Liver (tissue), 3 donors: ENCODE measurements around the gene SPAG9.

Experiments used
- CTCF ChIP-seq: fragments of 150-350 bp; IDR thresholded peaks from 2 replicates; pipeline ENCODE4 v1.5.1; 2017; ENCODE audit warnings: improper control_type of control experiment, low read depth, low read length; ENCODE audit not compliant: missing input control
- TAF1 ChIP-seq: conservative IDR thresholded peaks from 2 replicates; pipeline ENCODE4 v1.6.1; 2016; ENCODE audit warnings: antibody characterized with exemption, mild to moderate bottlenecking
- YY1 ChIP-seq: IDR thresholded peaks from 2 replicates; pipeline ENCODE4 v1.6.1; 2016; ENCODE audit warnings: antibody characterized with exemption, mild to moderate bottlenecking
- TF ChIP-seq, protein P1 (sequence below): IDR thresholded peaks from 2 replicates; pipeline ENCODE4 v1.6.1; 2016; ENCODE audit warnings: antibody characterized with exemption
- TF ChIP-seq, protein P2 (sequence below): IDR thresholded peaks from 2 replicates; pipeline ENCODE4 v1.6.1; 2016; ENCODE audit warnings: antibody characterized with exemption, mild to moderate bottlenecking
- donor health status: healthy.
- donor health status: healthy.

DNA sequence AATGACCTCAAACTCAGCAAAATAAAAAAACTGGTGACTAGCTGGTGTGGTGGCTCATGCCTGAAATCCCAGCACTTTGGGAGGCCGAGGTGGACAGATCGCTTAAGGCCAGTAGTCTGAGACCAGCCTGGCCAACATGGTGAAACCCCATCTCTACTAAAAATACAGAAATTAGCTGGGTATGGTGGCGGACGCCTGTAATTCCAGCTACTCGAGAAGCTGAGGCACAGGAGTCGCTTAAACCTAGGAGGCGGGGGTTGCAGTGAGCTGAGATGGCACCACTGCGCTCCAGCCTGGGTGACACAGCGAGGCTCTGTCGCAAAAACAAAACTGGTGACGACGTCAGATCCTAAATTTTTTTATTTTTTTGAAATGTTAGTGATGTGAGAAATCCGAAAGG is 172.0 kb downstream of the SPAG9 start:
- TF ChIP-seq CTCF (no peak), YY1 (no peak), TAF1 (no peak)
- TF ChIP-seq, protein P1, sequence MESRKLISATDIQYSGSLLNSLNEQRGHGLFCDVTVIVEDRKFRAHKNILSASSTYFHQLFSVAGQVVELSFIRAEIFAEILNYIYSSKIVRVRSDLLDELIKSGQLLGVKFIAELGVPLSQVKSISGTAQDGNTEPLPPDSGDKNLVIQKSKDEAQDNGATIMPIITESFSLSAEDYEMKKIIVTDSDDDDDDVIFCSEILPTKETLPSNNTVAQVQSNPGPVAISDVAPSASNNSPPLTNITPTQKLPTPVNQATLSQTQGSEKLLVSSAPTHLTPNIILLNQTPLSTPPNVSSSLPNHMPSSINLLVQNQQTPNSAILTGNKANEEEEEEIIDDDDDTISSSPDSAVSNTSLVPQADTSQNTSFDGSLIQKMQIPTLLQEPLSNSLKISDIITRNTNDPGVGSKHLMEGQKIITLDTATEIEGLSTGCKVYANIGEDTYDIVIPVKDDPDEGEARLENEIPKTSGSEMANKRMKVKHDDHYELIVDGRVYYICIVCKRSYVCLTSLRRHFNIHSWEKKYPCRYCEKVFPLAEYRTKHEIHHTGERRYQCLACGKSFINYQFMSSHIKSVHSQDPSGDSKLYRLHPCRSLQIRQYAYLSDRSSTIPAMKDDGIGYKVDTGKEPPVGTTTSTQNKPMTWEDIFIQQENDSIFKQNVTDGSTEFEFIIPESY = no peak
- TF ChIP-seq, protein P2, sequence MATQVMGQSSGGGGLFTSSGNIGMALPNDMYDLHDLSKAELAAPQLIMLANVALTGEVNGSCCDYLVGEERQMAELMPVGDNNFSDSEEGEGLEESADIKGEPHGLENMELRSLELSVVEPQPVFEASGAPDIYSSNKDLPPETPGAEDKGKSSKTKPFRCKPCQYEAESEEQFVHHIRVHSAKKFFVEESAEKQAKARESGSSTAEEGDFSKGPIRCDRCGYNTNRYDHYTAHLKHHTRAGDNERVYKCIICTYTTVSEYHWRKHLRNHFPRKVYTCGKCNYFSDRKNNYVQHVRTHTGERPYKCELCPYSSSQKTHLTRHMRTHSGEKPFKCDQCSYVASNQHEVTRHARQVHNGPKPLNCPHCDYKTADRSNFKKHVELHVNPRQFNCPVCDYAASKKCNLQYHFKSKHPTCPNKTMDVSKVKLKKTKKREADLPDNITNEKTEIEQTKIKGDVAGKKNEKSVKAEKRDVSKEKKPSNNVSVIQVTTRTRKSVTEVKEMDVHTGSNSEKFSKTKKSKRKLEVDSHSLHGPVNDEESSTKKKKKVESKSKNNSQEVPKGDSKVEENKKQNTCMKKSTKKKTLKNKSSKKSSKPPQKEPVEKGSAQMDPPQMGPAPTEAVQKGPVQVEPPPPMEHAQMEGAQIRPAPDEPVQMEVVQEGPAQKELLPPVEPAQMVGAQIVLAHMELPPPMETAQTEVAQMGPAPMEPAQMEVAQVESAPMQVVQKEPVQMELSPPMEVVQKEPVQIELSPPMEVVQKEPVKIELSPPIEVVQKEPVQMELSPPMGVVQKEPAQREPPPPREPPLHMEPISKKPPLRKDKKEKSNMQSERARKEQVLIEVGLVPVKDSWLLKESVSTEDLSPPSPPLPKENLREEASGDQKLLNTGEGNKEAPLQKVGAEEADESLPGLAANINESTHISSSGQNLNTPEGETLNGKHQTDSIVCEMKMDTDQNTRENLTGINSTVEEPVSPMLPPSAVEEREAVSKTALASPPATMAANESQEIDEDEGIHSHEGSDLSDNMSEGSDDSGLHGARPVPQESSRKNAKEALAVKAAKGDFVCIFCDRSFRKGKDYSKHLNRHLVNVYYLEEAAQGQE = no peak
